Hematopoietic multipotent progenitor cell (in vitro differentiated cells): ENCODE results near the gene HSPA14. TPM values are rescaled to one million over a fixed set of nuclear protein-coding genes. Genes with fewer than 3 reads are reported as not detected.
"Not testable (repeated sequence)": the region's sequence is repeated elsewhere in the genome, so short reads cannot be mapped to it uniquely, and the experiment has no call there.

ENCODE experiments used
- DNase-seq, 3 donors: peaks; one replicate each; pipeline ENCODE4 v3.0.0-alpha.2; 2011 to 2015; ENCODE audit warnings: low read depth in 2 of 3, low spot score in 2 of 3
- total RNA-seq: library from RNA; depleted of rRNA; stranded (reverse); fragments of >200 nt; gene quantifications from one replicate; pipeline ENCODE4 v1.2.3, GENCODE V29; 2012

HSPA14 gene
- total RNA-seq, 1 donor = 5.7 TPM

DNA sequence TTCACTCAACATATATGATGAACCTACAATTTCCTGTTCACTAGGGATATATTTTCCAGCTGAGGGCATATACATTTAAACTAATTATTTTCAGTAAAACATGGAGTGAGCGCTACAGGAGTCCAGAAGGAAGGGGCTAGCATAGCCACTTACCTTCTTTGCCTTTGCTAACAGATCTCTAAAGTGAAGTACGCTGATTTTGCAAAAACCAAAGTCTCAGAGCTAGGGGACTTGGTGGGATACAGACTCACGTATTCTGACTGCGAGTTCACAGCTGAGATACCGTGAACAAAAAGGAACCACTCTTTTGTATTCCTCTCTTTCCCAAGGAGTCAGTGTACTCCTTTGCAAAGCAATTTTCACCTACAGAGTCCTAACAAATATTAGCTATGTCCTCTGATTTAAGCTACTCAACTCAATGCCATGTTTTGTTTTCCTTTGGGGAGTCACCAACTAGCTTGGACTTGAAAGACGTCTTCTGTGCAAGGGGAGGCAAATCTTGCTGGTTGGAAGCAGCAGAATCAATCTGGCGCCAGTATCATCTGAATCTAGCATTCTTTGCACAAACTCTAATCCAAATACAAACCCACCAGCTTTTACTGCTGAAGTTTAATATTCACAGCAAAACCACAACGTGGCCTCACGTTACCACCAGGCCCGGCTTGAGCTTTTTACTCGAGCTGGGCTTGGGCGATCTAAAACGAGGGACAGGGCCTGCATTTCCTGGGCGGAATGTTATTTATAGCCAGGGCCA, 926 bp upstream of the HSPA14 start:
- DNase-seq = no peak

DNA sequence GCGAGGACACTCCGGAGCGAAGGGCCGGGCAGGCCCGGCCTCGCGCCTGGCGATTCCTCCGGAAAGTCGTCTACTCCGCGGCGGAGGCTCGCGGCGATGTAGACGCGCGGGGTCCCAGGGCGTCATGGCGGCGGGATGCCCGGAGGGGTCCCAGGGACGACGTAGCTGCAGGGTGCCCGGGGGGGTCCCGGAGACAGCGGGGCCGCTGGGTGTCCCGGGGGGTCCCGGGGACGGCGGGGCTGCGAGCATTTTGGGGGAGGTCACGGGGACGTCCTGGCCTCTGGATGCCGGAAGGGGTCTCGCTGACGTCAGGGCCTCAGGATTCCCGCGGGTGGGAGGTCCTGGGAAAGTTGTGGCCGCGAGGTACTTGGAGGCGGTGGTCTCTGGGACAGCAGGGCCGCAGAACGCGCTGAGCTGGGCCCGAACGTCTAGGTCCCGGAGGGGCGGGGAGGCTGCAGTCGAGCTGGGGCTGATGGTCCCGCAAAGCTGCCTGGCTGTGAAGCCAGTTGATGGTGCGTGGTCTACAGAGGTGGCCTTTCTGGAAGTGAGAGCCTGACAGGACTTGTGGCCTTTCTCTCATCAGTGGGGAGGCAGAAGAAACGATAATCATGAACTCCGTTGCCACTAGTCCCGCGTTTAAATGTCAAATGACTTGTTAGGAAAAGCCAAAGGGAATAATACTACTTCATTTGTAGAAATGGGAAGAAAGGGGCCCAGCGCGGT, 637 bp downstream of the HSPA14 start:
- DNase-seq = peak in 2 of 3 donors; percentile 17 to 21

DNA sequence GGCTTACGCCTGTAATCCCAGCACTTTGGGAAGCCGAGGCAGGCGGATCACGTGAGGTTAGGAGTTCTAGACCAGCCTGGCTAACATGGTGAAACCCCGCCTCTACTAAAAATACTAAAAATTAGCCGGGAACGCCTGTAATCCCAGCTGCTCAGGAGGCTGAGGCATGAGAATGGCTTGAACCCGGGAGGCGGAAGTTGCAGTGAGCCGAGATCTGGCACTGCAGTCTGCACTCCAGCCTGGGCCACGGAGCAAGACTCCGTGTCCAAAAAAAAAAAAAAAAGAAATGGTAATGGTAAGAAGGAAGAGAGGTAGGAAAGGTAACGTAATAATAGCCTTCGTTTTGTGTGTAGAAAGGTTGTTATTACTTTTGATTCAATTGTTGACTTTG, 1.2 kb downstream of the HSPA14 start:
- no peak for DNase-seq

DNA sequence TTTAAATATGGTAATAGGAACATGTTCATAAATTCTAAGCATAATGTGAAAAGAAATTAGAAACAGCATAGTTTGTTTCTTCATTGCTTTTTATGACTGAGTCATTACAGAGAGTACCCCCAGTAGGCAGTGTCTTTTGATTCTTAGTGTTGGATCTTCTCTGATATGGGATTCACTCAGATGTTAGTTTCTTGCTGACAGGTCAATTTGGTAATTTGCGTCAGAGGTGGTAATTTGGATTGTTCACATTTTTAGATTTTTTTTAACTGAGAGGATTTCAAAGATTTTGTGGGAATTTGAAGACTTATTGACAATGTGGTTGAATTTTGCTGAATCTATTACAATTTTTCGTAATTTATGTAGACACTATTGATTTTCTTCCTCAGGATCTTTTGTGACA, 2.1 kb downstream of the HSPA14 start:
- DNase-seq = no peak

DNA sequence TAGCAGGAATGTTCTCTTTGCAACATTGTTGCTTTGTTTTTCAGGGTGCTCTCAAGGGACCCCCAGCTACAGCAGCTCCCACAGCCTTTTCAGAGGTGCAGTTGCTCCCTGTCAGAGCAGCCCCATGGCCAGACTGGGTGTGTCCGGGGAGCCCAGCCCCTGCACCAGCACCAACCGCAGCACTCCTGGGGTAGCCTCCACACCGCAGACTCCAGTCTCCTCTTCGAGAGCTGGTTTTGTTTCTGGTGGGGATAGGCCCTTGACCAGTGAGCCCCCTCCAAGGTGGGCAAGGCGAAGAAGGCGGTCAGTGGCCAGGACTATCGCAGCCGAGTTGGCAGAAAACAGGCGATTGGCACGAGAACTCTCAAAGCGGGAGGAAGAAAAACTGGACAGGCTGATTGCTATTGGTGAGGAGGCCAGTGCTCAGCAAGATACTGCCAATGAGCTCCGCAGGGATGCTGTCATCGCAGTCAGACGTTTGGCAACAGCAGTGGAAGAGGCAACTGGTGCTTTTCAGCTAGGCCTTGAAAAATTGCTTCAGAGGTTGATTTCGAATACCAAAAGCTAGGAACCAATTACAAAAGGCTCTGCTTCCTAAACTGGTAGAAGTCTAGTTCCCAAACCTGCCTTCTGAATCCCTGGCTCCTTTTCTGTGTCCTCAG, 5.4 kb downstream of the HSPA14 start:
- no peak for DNase-seq

DNA sequence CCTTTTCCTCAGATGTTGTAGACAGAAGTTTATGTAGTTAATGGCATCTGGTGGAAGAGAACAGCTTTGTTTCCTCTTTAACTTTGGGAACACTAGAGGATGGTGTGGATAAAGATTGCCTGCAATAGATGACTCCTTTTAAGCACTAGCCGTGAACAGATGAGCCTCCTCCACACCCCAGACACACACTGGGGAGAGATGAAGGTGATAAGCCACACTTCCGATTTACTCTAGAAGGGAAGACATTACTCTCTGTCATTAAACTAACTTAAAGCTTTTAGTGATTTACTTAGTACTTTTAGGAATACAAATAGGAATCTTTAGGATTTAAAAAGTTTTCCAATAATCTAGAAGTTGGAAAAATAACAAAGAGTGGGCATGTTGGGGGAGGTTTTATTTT, 6.8 kb downstream of the HSPA14 start:
- DNase-seq = no peak

DNA sequence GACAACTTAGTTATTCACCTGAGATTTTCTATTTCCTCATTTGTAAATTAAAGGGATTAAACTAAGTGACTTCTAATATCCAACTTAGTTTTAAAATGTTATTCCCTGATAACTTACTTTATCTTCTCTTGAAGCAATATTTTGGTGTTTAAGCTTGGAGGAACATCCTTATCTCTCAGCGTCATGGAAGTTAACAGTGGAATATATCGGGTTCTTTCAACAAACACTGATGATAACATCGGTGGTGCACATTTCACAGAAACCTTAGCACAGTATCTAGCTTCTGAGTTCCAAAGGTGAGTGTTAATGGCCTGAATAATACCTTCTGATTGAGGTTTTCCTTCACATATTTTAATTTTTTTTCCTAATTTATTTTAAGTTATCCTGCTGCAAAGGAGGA, 14.1 kb downstream of the HSPA14 start:
- no peak for DNase-seq

DNA sequence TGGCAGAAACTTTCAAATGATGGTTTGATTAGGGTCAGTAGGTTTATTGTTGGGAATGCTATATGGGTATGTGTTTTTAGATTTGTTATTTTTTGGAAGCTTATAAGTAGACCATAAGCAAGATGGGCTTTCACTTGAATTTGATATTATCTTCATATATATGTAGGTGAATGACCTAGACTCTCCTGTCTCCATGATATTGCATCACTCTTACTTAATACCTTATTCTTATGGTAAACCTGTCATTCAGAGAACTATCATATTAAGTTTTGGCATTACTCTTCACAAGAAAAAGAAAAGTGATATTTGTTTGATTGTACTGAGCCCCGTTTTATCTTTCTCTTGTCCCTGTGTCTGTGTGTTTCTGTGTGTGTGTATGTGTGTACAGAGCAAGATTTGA, 17.3 kb downstream of the HSPA14 start:
- DNase-seq = no peak

DNA sequence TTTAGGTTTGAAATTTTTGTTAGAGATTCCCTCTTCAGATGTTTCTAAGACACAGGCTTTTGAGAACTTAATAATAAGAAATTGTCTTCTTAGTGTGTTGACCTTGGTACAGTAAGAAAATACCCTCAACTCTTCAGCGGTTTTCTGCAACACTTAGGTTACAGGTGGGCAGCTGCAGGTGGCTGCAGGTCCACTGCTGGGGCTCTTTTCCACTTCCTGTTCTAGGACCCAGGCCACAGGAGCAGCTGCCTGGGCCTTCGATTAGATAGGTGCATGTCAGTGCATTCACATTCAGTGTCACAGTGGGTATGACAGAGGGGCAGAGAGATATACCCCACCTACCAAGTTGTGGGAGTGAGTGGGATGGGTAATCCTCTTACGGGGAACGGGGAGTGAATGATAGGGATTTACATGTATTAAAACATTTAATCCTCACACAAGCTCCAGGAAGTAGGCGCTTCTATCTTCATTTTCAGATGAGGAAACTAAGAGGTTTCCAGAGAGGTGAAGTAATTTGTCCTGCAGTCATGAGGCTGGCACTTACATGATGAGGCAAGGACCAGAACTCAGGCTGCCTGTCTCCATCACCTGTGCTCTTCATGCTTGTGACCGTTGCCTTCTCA, 20.3 kb downstream of the HSPA14 start:
- DNase-seq = no peak

DNA sequence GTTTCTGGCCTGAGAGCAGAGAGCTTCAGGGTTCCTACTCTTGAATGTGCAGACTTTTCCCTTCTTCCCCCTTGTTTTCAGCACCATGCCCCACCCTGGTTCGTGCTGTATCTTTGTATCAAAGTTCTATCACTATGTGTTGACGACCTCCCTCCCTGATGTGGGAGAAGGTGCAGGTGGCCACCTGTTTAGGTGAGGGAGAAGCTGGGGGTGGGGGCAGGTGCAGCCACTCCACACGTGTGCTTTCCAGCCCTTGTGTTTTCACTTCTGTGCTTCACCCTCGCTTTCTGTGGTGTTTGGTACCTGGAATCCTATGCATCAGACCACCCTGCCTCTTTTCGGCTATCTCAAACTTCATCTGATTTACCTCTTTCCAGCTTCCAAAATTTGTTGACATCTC, 20.9 kb downstream of the HSPA14 start:
- DNase-seq = no peak

DNA sequence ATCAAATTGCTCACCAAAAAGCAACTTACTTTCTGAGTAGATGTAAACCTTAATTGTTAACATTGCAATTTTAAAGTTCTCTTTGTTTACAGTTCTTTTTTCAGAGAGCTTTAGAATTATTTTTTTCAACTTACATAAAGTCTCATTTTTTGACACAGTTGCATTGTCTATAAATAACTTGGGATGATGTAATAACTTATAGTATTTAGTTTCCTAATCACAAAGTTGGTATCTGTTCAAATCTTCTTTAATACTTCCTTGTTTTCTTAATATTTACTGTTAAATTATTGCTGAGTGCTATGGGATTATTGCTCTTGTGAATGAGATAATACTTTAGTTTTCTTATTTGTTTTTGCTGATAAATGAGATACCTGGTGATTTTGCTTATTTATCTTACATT, 21.7 kb downstream of the HSPA14 start:
- no peak for DNase-seq

DNA sequence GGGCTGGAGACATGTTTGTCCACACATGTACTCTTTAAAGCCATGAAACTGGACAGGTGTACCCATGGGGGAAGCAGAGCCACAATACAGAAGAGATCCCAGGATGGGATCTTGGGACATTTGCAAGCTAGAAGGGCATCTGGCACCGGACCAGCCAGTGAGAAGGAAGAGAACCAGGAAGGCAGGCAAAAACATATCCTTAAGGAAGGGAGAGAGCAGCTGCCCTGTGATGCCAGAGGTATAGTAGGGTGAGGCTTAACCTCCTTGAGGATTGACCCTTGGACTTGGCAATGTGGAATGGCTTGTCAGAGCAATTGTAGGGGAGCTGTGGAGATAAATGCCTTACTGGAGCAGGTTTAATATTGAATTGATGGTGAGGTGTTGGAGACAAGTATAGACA, 22.7 kb downstream of the HSPA14 start:
- DNase-seq = no peak

DNA sequence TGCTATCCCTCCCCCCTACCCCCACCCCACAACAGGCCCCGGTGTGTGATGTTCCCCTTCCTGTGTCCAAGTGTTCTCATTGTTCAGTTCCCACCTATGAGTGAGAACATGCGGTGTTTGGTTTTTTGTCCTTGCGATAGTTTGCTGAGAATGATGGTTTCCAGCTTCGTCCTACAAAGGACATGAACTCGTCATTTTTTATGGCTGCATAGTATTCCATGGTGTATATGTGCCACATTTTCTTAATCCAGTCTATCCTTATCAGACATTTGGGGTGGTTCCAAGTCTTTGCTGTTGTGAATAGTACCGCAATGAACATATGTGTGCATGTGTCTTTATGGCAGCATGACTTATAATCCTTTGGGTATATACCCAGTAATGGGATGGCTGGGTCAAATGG, 26.4 kb downstream of the HSPA14 start:
- DNase-seq = not testable (repeated sequence)

DNA sequence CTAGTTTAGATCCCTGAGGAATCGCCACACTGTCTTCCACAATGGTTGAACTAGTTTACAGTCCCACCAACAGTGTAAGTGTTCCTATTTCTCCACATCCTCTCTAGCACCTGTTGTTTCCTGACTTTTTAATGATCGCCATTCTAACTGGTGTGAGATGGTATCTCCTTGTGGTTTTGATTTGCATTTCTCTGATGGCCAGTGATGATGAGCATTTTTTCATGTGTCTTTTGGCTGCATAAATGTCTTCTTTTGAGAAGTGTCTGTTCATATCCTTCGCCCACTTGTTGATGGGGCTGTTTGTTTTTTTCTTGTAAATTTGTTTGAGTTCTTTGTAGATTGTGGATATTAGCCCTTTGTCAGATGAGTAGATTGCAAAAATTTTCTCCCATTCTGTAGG, 26.8 kb downstream of the HSPA14 start:
- not testable (repeated sequence) for DNase-seq

DNA sequence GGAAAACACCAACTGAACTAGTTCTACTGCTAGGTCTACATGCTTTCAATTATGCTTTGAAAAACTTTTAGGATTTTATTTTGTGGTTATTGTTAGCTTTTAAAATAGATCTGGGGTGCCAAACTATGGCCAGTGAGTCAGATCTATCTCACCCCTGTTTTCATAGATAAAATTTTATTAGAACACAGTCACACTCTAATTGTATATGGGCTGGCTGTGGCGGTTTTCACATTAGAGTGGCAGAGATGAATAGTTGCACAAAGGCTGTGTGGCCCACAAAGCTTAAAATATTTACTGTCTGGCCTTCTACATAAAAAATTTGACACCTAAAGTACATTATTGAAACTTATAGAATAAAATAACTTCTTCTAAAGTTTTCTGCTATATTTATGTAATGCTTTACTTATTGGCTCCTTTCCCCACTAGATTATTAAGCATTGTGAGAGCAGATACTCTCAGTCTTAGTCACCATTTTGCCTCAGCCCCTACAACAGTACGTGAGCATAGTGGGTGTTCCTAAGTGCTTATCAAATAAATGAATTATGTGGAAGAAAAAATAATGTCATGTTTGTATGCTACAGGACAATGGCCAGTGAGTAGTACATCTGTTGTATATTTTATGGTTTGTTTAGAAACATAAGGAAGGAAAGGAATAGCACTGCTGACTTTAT, 35.1 kb downstream of the HSPA14 start:
- no peak for DNase-seq

DNA sequence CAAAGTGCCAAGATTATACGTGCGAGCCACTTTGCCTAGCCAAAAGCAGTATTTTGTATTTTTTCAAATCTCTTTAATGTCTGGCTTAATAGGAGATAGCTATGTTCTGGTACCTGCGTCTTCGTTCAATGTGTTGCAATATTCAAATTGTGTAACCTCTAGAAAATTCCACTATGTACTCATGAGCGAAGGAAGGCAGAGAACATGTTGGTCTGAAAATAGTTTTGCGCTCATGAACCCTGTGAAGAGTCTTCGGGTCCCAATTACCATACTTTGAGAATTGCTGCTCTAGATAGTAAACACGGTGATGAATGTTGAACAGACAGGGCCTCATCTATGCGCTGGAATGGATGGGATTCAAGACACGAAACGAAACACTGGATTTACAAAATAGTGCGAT, 37.8 kb downstream of the HSPA14 start:
- DNase-seq = no peak

DNA sequence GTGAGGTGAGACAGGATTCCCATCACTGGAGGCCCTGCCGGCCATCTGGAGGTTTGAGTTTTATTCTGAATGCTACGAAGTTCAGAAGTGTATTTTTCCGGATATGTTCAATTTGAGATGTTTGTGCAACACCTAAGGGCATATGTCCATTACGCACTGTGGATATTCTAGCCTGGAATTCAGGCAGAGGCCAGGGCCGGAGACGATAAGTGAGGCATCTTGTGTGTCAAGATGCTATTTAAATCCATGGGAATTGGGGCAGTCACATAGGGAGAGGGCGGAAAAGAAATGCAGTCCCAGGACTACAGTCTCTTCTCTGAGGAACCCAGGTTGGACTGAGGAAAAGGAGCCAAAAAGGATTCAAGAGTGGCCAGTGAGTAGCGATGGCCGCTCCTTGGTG, 38.7 kb downstream of the HSPA14 start:
- DNase-seq = no peak

DNA sequence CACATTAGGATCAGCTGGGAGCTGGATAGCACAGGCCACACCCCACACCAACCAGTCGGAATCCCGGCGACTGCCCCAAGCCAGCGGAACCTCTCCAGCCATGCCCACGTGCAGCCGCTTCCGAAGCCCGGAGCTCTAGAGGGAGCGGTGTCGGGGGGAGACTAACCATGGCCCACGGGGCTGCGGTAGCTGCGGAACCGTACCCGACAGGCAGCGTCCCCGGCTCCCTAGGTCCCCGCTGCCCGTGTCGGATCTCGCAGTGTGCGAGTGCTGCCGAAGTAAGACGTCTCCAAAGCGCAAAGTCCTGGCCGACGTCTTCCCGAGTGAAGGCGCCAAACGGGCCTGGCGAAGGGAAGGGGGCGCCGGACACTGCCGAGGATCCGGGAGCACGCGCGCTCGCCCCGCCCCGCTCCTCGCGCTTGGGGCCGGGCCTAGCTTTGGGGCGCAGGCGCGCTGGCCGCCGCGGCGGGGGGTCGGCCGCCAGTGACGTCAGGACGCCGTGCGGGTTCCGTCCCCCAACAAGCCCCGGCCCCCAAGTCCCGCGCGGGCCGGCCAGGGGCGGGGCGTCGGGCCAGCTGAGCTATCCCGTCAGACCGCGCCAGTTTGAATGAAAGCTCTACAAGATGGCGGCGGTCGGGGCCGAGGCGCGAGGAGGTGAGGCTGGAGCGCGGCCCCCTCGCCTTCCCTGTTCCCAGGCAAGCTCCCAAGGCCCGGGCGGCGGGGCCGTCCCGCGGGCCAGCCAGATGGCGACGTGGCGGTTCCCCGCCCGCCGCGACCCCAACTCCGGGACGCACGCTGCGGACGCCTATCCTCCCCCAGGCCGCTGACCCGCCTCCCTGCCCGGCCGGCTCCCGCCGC, 40.4 kb downstream of the HSPA14 start, which contains the start of gene SUV39H2:
TSS of gene SUV39H2 (plus strand) at position 601 of the 858 bp plus-strand sequence. CDS start at position 624, 23 bp downstream.
- peak; percentile 81 to 96 (median 93) for DNase-seq

DNA sequence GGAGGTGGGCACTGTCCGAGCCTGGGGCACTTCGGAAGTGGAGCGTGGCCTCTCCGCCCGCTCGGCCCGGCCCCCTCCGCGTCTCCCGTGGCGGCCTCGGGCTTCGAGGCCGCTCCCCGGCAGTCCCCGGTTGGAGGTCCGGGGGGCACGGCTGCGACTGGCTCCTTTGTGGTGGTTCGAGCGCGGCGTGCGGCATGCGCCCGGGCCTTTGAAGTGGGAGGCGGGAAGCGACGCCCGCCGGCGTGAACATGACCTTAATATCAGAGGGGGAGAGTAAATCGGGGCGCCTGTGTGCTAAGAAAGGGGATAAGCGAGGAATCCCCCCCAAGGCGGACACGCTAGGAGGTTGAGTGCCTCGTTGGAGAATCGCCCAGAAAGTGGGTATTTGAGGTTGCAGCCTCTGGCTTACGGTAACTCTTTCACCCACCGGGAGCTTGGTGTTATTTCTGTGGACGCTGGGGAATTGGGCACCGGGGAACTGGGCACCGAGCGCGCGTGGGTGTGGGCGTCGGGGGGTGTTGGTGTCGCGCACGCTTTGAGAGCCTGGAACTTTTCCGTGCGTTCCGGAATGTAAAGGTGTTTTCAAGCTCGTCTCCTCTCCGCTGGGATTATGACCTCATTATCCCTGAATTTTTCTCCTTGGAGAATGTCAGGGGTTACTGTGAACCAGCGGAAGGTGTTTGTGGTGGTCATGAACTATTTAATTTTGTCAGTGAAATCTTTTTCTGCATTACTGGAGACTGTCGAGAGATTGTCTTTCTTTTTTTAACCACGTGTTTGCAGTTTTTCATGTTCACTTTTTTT, 41.2 kb downstream of the HSPA14 start:
- peak; percentile 10 to 36 (median 21) for DNase-seq
